COR-L47 (cell line): ENCODE data around the gene LSS.

Experiments
- DNase-seq: peaks from one replicate; lab custom pipeline; 2025; lab: John Stamatoyannopoulos, UW

The LSS gene

DNA sequence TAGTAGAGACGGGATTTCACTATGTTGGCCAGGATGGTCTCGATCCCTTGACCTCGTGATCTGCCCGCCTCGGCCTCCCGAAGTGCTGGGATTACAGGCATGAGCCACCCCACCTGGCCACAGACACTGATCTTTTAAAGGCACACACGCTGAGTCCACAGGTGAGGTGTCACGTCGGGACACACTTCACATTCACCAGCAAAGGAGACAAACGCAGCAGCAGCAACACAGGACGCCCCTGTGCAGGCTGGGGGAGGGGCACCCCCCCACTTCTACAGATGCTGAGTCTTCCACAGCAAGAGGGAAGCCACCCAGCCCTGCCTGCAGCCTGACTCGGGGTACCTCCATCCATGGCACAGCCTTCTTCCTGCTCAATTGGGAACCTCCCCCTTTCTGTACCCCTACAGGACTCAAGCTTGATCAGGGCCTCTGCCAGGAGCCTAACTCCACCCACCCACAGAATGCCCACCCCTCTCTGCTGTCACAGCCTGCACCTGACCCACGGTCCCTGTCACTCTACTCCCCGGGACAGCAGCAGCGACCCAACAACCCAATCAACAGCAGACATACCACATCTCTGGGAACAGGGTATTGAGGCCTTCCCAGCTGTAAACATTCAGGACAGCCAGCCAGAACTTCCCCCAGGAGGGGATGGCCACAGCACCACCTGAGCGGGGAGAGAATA lies 9.5 kb downstream of the LSS start:
- no peak for DNase-seq

DNA sequence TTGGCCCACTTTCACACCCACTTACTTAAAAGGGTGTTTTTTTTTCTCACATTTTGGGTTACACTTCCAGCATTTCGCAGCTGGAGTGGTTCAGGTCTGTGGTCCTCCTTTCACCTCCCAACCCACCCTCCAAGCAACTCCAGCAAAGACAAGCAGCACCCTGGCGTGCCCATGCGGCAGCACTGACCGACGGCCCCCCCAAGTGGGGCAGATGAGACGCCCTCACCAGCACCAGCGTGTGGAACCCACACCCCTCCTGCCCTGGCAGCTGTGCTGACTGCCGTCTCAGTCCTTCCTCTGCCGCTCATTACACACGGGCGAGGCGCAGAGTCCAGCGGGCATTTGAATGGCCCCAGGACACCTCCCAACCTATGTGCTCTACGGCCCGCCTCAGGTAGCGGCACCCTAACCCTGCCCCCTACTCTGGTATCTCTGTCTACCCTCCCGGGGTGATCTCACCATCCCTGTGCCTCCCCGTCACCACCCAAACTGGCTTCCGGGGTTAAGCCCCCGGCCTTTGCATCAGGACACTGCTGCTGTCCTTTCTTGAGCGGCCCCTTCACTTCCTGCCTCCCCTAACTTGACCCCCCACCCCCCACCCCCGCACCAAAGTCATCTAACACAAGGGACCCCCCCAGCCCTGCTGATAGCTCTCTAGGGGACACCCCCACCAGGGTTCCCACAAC lies 10.9 kb downstream of the LSS start:
- DNase-seq, result no peak

DNA sequence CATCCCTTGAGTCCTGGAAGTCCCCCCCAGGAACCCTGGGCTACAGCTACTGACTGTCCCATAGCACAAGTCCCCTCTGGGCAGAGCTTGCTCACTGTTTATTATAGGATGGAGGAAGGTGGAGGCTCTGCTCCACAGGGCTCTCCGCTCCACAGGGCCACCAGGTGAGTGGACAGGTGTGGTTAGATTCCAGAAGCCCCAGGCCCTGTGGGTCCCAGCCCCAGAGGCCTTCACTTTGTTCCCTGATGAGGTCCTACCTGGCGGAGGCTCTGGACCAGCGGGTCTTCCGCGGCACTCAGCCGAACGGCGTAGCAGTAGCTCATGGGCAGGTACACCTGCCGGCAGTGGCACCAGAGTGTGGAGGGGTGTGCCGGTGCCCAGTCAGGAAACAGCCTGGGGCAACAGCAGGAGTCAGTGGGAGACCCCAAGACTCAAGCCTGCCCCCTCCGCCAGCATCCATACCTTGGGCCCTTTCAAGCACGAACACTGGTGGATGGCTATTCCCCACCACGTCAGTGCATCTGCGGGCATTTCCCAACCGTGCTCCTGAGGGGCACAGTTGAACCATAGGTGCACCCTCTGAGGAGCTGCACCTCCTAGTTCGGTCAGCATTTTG lies 12.3 kb downstream of the LSS start:
- no peak for DNase-seq

DNA sequence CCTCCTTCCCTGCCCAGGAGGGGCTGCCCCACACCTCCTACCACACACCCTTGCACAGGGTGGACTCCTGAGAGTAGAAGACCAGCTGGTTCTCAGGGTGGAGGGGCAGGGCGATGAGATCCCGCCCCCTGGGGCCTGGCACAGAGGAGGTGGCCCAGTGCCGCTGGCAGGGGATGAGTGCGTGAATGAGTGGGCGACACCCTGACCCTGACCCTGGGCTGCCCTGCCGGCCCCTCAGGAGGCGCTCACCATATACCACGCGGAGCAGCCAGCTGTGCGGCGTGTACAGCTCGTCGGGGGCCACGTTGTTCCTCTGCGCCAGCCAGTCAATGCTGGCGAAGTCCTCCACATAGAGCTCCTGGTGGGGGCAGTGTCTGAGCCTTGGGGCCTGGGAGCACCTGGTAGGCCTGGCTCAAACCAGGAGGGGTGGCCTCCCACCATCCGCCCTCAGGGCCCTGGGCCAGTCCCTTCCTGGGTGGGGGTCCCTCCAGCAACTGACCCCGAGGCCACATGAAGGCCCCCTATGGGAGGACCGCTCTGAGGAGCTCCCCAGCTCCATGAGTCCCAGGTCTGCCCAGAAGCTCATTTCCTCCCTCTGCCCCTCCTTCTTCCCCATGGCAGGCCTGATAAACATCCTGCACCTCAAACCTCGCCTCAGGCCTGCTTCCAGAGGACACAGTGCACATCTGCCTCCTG lies 13.0 kb downstream of the LSS start:
- DNase-seq, result no peak

DNA sequence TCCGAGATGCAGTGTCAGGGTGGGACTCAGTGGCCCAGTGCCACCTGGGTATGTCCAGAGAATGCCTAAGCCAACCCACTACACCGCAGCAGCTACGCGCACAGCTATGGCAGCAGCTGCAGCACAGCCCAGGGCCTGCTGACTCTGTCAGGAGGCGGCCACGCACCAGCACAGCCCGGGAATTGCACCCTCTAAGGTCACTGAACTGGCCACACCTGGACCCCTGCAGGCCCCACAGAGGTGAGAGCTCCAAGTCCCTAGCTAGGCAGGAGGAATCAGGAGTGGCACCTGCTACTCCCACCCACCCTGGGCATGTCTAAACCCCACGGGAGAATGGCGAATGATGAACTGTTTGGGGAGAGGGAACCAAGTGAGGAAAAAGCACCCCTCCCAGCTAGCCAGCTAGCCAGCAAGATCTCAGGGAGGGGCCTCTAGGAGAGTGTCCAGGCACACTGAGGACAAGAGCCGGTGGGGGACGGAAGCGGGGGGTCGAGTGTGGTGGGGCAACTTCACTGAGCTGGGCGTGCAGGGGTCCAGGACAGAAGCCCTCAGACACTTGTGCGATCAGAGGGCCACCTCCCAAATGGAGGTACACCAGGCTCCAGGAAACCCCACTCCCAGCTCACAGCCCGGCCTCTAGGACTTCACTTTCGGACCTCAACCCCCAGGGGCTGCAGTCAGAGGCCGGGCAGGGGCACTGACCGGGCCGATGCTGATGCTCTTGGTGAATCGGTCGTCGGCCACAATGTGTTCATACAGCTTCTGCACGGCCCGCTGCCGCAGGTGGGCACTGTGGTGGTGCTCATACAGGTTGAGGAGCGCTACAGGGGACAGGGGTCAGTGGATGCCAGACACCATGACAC lies 13.9 kb downstream of the LSS start:
- no peak for DNase-seq

DNA sequence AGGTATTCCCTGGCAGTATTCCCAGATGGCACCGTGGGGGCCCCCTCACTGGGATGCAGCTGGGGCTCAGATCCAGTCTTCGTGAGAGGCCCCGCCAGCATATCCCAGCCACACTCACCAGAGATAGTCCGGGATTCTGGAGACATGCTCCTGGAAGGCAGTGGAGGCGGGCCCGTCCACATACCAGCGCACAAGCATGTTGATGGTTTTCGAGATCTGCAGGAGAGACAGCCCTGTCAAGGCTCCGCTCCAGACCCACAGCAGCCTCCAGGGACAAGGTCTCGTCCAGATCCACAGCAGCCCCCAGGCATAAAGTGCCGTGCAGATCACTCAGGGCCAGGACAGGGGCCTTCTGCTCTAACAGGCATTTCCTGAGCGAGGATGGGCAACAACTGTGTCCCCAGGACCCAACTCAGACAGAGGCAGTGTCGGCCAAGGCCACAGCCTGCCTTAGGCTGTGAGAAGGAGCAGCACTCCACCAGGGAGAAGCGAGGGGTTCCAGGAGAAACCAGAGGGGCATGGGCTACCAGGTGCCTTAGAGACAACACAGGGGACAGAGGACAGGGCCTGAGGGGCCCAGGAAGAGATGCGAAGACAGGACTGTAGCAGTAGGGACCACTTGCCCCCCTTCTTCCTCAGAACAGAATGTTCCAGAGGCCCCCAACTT lies 14.8 kb downstream of the LSS start:
- DNase-seq, result no peak

DNA sequence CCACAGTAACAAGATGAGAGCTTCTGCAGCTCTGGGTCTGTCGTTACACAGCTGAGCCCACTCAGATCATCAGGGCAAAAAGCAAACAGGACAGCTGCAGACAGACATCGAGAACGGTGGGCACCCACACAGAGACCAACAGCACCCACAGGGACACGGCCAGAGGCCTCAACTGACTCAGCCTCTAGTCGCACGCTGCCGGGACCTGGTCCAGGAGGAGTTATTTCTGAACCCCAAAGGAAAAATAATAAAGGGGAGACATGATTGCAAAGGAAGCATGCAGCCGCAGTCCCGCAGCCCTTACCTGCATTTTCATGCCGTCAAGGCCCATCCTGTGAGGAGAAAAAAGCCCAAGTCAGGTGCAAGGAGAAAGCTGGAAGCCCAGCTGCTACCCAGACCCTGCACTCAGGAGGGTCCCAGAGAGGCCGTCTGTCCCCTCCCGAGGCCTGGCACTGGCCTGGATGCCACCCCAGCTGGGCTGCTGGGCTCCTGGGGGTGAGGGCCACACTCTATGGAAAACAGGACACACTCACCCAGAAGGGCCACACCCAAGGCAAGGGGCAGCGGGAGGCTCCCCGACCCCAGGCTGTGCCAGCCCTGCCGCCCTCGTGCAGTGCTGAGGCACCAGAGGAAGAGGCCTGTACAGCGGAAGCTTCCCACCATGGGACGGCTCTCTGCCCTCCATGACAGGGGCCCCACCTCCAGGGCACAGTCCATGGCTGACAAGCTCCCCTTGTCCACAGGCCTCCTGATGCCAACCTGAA lies 15.7 kb downstream of the LSS start:
- no peak for DNase-seq

DNA sequence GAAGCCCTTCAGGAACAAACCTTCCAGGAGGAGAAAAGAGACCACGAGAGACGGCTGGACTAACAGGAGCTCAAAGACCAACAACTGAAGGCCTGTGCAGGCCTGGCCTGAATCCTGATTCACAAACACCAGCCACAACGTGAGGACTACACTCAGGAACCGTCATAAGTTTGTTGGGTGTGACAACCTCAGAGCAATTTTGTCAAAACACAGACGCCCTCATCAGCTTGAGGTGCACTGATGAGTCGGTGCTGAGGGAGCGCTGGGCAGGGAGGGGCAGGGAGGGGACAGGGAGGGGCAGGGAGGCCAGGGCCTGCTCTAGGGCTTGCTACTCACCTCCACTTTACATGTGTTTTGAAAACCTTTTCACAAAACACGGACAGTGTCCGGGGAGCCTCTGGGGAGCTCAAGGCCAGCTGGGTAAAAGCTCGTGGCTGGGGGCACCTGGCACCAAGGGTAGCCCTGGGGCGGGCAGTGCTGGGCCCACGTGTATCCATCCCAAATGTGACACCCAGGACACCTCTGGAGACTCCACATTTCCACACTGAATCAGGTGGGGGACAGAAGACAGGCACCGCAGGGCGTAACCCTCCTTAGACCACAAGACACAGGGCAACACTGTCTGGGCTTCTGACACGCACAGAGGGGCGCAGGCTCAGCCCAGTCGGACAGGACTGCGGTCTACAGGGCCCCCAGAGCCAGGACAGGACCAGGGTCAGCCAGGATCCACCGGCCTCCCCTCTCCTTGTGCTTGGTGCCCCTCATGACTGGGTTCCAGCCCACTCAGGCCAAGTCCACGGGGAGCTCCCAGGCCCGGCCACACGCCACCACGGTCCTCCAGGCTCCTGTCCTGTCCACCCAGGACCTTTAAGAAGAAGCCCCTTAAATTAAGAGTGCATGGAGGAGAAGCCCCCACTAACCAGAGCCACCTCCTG lies 16.5 kb downstream of the LSS start:
- no peak for DNase-seq

DNA sequence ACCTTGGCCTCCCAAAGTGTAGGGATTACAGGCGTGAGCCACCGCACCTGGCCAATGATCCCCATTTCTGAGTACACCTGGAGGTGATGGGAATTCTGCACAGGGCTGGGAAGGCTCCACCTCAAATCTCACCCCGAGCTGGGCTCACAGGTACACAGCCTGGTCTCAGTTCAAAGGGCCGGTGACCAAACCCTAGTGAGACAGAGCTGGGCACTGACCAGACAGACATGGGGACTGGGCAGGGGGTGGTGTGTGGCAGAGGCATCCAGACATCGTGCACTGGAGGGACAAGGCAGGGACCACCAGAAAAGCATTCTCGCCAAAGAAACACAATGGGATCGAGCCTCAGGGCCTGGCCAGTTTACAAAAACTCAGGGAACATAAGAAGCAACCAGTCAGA lies 17.2 kb downstream of the LSS start:
- DNase-seq, result no peak

DNA sequence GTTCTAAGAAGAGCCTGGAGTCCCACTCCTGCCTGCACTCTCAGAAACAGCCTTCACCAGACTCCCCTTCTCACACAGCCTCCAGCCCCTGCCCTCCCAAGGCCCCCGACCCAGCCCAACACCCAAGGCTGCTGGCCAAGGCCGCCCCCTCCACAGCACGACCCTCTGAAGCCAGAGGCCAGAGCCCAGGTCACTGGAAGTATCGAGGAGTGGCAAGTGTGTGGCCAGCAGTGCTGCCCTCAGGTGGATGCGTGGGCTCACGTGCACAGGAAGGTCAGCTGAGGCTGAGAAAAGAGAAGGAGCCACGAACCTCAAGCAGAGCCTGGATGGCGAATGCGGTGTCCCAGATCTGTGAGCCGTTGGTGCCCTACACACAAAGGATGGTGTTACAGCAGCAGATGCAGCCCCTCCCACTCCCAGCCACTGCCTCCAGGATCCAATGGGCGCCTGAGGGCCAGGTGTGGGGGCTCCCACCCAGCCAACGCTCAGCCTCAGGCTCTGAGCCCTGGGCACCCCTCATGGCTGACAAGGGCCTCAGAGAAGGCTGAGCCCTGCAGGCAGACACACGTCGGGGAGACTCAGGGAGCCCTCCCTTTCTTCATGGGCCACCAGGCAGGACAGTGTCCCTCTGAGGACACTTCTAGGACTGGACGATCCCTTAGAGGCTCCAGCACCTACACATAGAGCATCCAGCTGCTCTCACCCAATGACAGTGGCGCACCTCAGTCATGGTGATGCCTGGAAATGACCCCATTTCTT lies 18.0 kb downstream of the LSS start:
- DNase-seq, result no peak

DNA sequence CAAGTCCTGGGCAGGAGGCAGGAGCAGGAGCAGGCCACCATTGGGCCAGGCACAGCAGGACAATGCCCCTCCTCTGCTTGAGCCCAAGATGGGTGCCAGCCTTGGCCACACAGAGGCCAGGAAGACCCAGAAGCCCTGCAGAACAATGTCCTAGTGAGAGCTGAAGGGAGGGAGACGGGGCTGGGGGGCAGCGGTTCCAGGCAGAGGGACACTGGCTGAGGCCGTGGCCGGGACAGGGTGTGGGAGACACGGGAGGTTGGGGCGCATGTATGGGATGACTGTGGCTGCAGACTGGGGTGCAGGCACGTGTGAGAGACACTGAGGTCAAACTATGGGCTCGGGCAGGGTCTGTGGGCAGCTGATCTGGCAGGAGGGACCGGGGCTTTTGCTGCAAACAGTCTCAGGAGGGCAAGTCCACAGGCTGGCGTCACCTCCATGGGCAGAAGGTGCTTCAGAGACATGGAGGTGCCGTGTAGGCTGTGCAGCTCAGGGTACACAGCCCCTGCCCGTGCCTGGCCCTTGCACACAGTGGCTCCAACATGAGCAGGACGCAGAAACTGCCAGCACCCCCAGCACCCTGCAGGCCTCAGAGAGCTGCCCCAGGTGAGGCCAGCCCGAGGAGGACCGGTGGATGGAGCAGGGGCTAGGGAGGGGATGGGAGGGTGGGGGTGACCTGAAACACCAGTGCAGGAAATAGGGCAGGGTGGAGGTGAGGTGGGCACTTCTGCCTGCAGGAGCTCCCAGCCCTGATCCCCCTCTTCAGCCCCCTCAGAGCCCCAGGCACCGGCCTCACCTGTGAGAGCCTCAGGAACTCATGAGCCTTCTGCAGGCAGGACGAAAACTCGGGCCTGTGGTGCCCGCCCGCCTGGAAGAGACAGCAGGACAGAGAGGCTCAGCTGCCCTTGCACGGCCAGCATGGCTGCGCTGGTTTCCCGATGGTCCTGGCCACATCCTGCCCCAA lies 19.5 kb downstream of the LSS start:
- DNase-seq, result no peak

DNA sequence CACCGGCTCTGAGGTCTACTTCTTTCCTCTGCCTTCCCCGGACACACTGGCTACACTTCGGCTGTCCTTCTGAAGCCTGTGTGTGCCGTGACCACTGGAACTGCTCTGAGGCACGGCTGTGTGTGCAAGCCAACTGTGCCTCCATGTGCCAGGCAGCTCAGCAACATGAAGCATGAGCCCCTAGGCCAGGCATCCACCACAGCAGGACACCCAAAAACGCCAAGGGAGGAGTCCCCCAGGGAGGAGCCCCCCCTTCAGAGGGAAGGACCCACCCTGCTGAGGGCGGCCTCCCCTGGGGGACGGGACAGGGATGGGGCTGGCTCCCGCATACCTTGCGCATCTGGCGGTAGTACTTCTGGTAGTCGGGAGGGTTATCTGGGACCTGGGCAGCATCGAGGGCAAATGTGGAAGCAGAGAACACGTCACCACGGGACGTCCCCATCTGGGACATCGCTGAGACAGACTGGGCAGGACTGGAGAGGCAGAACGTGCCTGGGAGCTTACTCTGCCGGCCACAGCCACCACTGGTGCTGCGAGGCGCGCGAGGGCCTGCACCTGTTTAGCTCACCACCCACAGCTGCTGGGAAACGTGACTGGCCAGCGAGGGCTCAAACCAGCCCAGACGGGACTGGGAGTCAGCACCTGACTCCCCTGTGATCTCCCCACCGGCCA lies 20.5 kb downstream of the LSS start:
- DNase-seq, result no peak

DNA sequence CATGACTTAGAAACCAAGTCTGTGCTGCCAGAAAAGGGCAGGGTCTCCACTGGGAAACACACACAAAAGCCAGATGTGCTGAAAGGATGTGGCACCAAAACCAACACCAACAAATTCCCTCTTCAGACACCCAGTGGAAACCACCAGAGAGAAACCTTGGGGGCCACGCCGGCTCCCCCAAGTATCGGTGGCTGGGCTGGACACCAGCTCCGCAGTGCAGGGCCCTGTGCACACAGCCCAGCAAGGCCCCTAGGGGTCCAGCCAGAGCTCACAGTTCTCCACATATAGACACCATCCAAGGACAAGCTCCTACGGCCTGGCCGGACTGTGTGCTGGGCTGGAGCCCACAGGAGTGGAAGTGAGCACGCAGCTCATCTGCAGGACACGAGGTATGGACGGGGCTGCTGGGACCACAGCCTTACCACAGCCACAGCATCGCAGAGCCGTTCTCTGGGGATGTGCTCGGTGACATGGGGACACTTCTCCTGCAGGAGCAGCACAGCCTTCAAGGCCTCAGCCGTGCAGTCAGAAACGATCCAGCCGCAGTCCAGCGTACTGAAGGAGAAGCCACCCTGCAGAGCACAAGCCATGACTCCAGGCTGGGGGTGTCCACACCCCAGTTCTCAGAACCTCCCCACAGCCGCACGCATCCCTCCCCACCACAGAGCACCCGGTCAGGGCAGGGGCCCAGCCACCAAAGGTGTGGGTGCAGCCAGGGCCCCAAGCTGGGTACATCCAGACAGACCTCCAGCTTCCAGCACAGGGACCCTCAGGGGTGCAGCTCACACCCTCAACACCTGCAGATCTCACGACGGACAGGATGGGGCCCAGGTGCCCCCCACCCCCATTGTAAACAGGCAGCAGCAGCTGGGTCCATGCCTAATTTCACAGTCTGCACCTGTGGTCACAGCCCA lies 21.3 kb downstream of the LSS start:
- no peak for DNase-seq

DNA sequence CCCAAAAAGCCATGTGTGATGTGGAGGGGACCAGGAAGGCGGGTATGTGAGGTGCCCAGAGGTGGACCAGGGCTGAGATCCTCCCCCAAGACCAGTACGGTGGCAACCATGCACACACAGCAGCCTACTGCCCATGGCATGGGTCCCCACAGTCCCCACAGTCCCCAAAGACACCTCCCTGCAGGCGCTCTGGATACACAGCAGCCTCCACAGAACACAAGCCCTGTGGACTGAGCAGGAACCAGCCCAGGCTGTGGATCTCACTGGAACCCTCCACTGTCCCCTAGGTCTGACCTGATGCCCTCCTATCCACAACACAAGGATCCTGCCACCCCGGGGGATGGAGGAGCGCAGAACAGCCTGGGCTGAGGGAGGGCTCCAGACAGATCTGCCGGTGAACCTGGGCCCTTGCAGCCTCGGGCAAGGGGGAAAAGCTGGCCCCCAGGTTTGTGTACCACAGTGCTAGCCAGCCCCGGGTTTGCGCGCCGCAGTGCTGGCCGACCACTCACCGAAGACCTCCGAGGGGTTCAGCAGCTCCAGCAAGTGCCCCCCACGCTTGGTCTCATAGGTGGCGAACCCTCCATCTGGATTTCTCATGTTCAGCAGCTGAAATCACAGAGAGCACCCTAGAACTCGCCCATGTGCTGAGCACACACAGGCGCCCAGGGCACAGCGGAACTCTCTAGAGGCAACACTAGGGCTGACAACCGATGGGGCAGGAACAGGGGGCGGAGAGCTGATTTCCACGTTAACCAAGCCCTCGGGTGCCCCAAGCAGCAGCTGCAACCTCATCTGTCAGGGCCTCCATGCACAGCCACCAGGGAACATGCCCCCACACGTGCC lies 22.2 kb downstream of the LSS start:
- no peak for DNase-seq

DNA sequence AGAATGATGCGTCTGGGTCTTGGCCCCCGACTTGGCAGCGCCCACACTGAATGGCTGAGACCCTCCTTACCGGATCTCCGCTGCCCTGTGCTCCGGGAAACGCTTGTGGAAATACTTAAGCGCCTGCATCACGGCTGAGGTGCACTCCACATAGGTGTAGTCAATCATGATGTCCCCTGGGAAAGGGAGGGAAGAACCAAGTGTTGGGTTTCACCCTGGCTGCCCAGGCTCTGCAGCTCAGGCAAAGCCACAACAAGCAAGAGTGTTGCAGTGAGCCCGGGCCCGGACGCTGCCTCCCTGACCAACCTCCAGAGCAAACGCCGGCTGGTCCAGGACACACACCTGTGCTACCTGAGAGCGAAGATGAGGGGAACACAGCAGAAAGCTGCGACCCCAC lies 22.8 kb downstream of the LSS start:
- DNase-seq, result no peak
